Measurements from ENCODE around the gene CRABP1.
A peak's percentile ranks its signal among the peaks of the same experiment; 100 is the strongest.

Gene CRABP1

DNA sequence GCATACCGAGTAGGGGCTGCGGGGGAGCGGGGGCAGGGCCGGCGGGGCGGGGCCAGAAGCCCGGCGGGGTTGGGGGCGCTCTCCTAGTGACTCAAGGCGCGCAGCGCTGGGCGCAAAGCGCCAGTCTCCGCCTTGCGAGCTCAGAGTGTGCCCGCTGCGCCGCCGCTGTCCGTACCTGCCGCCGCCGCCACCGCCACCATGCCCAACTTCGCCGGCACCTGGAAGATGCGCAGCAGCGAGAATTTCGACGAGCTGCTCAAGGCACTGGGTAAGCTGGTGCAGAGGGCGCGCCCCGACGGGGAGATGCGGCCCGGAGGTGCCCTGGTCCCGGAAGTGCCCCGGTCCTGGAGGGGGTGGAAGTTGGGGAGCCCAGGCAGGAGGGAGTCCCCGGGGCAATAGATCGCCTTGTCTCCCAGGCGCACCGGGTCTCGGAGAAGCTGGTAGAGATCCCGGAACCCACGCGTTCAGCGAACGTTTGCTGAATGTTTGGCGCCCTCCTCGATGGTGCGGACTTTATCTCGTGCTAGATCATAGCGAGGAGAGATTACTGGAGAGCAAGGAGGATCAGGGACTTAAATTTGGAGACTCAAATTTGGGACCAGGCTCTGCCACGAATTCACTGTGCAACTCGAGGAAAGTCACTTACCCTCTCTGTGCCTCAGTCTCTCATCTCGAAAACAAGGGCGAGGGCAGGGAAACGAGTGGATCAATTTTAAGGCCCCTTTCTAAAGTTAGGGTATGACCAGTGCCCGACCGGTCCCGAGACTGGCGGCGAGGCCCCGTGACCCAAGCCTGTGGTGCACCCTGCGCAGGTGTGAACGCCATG is at the start of gene CRABP1:
CRABP1 (plus strand) TSS at position 123 of the 826 bp plus-strand sequence; CDS start at position 199, 76 bp downstream.
- peak; percentile 33 for DNase-seq
- in situ Hi-C loops (cut with MboI; ENCODE audit: low pct_unique_long_range_greater_than_20kb, low sequenced_read_pairs): loop anchor here (25.0 kb wide), 1 partner anchor 103 kb away; the partner anchor contains the start of gene ACSBG1

DNA sequence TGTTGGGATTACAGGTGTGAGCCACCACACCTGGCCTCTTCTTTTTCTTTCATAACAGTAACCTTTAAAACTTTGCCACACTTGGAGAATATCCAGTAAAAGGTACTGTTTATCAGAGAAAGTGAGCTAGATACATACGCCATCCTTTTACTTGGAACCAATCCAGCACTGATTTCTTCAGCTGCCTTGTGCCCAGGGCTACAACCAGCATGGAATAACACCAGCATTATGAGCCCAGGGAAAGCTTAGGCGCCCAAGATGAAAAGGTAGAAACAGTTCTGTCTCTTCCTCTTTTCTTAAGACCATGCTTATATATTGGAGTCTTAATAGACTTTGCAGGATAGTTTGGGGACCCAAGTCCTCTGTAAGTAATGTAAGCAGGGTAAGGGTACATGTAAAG is 49.1 kb upstream of the CRABP1 start:
- DNase-seq: no peak
- in situ Hi-C loops (cut with MboI; ENCODE audit: low pct_unique_long_range_greater_than_20kb, low sequenced_read_pairs): no loop called here

DNA sequence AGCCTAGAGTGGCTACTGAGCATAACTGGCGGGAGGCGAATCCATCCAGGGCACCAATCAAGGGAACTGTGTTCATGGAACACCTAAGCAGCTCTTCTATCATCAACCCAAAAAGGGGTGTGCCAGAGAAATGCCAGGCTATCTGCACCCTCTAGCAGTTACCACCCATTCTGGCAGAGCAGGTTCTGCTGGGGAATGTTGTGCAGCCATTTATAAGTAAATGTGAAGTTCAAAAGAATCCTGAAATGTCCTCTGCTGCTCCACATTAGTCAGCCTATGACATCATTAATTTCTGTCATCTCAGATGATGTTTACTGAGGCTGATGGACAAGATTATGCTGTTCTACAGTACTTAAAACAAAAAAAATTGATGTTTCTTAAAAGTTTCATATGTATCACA is 48.5 kb upstream of the CRABP1 start:
- in situ Hi-C loops (cut with MboI; ENCODE audit: low pct_unique_long_range_greater_than_20kb, low sequenced_read_pairs): no loop called here
- no peak for DNase-seq

DNA sequence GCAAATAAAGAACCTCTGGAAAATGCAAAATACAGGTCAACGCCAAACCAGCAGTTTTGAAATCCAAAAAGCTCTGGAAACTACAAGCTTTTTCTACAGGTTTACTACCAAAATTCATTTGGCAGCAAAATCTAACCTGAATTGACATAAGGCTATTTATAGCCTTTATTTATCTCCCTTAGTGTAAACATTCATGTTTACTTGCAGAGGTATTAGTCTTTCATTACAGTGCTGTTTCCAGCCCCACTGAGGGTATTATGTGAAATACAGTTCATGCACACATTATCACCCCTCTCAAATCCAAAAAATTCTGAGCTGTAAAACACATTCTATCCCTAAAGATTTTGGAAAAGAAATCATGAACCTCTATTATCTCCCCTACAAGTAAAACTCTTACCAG is 47.9 kb upstream of the CRABP1 start:
- DNase-seq: no peak
- in situ Hi-C loops (cut with MboI; ENCODE audit: low pct_unique_long_range_greater_than_20kb, low sequenced_read_pairs): no loop called here

DNA sequence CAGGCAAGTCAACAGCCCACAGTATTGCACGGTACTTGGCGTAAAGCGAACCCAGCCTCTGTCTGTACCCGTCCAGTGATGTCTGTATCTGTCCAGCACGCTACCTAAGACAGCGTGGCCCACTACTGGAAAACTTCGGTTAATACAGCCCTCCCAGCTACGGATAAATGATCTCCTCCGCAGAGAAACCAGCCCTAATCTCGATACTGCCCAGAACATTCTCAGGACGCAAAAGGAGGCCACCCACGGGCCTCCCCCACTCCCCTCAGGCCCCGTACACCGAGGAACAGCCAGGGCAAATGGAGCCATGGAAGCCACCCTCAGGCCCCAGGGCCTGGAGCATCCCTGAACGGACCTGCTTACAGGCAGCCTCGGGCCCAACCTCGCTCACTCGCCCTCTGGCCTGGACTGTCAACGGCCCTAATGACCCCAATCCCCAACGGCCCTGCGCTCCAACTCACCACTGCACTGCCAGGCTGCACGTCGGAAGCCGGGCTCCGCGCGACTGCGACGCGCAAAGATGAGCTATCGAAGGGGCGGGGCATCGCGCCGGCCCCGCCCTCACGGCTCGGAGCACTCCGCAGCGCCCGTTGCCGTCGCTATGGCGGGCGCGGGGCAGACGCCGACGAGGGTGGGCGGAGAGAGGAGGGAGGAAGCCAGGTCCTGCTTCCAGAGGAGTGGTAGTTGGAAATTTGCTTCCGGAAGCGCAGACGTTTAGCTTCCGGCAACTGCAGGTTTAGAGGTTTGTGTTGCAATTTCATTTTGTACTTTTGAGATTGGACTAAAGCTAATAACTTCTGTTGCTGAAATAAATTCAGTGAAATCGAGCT is 40.8 kb upstream of the CRABP1 start, which contains the start of gene SKIC8:
SKIC8 (minus strand) TSS at position 509 of the 830 bp plus-strand sequence. CDS start 3,923 bp downstream, outside the sequence.
- peak; percentile 99 for DNase-seq
- in situ Hi-C loops (cut with MboI; ENCODE audit: low pct_unique_long_range_greater_than_20kb, low sequenced_read_pairs): no loop called here

DNA sequence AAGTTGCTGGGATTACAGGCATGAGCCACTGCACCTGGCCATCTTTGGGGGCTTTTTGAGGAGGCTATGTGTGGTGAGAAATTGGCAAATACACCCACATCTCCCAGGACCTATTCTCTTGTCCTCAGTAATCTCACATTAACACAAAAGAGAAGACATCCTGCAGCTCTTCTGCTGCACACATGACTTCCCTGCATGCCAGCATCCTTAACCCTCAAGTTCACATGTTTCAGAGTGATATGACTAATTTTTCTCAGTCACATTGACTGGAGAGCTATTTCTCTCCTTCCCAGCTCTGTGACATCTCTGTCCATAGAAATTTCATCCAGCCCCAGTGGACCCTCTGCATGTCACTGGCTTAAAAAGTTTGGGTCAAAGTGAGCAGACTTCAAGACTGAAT is 38.8 kb upstream of the CRABP1 start:
- in situ Hi-C loops (cut with MboI; ENCODE audit: low pct_unique_long_range_greater_than_20kb, low sequenced_read_pairs): loop anchor here (25.0 kb wide), 1 partner anchor 111 kb away; no protein-coding TSS in a partner anchor
- DNase-seq: no peak

DNA sequence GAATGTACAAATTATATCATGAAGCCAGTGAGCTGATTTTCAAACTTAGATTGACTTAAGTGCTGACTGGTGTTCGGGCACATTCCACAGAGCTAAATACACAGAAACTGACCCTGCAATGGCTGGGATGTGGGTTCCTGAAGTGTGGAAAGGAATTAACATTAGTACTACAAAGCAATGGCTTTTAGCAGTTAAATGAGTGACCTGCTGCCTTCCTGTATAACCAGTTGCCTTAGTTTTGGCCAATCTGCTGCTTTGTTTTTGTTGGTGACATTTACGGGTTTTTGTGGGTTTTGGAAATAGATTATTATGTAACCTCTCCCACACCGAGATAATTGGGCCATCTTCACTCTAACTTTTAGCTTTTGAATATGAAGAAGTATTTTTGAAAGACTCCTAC is 38.3 kb upstream of the CRABP1 start:
- DNase-seq: peak; percentile 77
- in situ Hi-C loops (cut with MboI; ENCODE audit: low pct_unique_long_range_greater_than_20kb, low sequenced_read_pairs): loop anchor here (25.0 kb wide), 1 partner anchor 110 kb away; no protein-coding TSS in a partner anchor

DNA sequence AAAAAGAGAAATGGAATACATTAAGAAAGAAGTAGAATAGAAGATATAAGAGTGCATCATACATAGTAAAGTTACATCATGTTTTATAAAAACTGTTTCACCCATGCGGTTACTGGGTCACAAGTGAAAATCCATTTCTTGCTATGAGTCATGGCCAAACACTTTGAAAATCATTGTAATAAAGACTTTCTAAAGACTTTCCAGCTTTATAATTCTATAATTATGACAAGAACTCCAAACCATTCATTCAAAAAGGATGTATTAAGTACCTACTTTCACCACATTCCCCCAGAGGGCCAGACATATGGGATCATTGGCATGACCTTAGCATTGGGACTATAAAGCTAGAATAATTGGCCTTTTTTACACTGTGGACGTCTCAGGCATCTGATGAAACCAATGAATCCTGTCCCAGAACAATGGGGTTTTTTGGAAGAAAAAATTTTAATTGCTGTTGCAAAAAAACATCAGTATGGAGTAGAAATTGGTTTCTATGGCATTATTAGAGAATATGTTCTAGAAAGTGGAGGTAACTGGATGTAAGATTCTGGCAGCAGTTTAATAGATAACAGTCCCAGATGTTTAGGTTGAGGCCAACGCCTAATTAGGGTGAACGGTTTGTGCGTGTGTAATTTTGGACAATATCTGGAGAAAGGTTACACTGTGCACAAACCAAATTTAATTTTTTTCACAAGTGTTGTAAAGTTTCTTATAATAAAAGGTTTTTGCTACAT is 37.4 kb upstream of the CRABP1 start:
- in situ Hi-C loops (cut with MboI; ENCODE audit: low pct_unique_long_range_greater_than_20kb, low sequenced_read_pairs): loop anchor here (25.0 kb wide), 1 partner anchor 110 kb away; no protein-coding TSS in a partner anchor
- DNase-seq: no peak

DNA sequence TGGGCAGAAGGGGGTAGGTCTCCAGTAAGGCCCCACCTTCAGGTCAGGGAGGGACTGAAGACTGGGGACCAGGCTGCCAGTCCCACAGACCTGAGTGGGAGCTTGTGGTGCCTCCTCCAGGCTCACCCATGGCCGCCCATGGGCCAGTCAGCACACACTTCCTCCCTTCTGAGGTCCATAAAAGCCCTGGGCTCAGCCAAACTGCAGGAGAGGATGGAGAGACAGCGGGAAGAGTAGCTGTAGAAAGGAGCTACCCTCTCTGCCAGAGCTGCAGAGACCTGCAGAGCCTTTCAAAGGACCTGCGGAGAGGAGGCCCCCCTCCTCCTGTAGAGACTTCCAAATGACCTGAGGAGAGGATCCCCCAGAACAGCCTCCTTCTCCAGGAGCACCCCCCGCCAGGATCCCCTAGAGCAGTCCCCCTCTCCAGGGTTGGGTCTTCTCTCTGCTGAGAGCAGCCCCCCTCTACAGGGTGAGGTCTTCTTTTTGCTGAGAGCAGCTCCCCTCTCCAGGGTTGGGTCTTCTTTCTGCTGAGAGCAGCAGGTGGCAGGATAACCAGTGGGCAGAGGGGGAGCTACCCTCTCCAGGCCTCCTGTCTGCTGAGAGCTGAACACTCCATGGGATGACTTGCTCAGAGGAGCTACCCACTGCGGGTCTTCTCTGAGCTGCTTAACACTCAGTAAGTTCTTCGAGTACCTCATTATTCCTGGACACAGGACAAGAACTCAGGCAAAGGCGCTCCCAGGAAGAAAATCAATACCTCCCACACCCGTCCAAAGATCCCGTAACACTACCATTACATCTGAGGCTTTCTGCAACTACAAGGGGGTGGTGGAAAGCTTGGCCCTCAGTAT is 35.7 kb upstream of the CRABP1 start:
- in situ Hi-C loops (cut with MboI; ENCODE audit: low pct_unique_long_range_greater_than_20kb, low sequenced_read_pairs): loop anchor here (25.0 kb wide), 1 partner anchor 108 kb away; no protein-coding TSS in a partner anchor
- no peak for DNase-seq

DNA sequence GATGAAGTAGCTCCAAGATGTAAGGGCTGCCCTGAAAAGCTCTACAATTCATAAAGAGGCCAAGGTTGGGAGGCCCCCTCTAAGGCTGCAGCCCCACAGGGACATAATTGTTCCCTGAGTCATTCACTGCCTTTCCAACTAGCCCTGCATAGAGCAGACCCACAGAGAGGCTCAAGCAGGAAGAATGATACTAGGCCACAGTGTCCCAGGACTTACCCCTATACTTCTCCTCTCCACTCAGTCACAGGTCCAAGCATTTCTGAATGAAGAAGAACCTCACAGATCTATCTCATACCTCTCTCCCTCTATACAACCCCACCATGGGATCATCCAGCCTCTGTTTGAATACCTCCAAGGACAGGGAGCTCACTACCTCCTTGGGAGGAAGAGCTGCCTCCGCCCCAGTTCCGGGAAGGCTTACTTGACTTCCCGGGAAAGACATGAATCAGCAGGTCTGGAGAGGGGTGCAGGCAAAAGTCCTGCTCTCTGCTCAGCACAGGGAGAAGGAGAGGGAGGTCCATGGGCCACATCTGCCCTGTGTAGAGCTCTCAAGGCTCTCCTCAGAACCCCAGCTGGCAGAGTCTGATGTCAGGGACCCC is 33.9 kb upstream of the CRABP1 start:
- no peak for DNase-seq
- in situ Hi-C loops (cut with MboI; ENCODE audit: low pct_unique_long_range_greater_than_20kb, low sequenced_read_pairs): loop anchor here (25.0 kb wide), 1 partner anchor 106 kb away; no protein-coding TSS in a partner anchor

DNA sequence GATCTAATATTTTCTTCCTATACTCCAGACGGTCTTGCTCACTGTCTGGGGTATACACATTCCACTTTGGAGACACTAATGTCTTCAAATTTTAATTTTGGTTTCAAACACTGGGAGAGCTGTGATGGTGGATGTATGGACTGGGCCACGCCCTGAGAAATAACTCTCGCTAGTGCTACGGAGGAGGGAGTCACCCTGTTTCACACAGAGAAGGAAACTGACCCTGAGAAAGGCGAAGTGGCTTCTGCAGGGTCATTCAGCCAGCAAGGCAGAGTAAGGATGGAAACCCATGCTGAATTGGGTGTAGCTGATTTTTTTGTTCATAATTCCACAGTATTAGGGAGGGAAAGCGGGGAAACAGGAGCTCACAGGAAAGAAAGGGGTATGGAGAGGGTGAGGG is 32.2 kb upstream of the CRABP1 start:
- in situ Hi-C loops (cut with MboI; ENCODE audit: low pct_unique_long_range_greater_than_20kb, low sequenced_read_pairs): loop anchor here (25.0 kb wide), 1 partner anchor 104 kb away; no protein-coding TSS in a partner anchor
- DNase-seq: no peak

DNA sequence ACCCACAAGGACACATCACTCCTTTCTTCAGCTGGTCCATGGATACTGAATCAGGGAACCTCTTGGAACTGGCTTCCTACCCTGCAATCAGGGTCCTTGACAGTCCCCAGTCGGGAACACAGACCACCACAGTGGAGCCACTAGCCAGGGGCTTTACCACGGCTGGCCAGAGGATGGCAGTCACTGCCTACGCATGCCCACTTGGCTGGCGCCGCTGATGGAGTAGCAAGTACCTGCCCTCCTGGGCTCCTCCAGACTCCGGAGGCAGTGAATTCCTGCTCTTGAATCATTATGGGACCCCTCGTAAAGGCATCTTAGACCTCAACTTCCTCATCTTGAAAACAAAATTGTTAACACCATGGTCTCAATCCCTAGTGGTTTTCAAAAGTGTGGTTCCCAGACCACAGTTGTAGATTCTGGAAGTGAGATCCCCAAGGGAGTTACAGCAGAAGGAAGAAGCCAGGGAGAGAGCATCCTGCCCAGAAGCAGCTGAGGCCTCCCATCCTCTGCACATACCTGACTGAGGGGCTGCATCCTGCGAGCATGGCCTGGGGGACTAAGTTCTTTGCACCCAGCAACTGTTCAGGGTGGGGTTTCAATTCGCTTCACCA is 31.6 kb upstream of the CRABP1 start:
- in situ Hi-C loops (cut with MboI; ENCODE audit: low pct_unique_long_range_greater_than_20kb, low sequenced_read_pairs): loop anchor here (25.0 kb wide), 1 partner anchor 104 kb away; no protein-coding TSS in a partner anchor
- DNase-seq: peak; percentile 85

DNA sequence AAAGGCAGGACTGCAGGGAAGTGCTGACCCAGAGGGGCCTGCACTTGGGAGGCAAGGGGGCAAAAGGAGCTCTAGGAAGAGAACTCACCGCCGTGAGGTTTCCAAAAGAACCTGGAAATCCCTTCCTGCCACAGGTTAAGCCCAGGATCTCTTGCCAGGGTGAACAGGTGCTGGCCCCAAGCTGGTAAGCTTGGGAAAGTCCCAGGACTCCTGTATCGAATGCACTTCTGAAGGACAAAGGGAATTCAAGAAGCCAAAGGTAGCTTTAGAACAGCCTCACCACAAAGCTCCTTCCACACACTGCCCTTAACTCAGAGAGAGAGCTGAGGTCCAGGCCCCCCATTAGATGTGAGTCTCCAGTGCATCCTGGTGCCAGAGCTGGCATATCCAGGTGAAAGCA is 28.9 kb upstream of the CRABP1 start:
- no peak for DNase-seq
- in situ Hi-C loops (cut with MboI; ENCODE audit: low pct_unique_long_range_greater_than_20kb, low sequenced_read_pairs): loop anchor here (25.0 kb wide), 1 partner anchor 101 kb away; no protein-coding TSS in a partner anchor

DNA sequence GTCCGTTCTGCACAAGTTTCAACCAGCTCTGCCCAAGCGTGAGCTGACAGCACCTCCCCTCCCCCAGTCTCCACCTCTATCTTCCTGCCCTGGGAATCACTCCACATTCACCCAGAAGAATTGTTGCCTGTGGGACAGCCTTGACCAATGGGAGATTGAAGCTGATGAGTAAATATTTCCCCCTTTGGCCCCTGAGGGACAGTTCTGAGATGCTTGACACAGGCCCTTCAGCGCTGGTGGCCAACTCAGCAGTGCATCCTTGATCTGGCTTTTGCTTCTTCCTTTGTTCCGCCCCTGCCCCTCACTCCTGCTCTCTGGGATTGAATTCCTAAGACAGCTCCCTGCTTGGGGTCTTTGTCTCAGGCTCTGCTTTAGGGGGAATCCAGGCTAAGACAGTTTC is 27.6 kb upstream of the CRABP1 start:
- in situ Hi-C loops (cut with MboI; ENCODE audit: low pct_unique_long_range_greater_than_20kb, low sequenced_read_pairs): loop anchor here (25.0 kb wide), 1 partner anchor 100 kb away; no protein-coding TSS in a partner anchor
- DNase-seq: no peak

DNA sequence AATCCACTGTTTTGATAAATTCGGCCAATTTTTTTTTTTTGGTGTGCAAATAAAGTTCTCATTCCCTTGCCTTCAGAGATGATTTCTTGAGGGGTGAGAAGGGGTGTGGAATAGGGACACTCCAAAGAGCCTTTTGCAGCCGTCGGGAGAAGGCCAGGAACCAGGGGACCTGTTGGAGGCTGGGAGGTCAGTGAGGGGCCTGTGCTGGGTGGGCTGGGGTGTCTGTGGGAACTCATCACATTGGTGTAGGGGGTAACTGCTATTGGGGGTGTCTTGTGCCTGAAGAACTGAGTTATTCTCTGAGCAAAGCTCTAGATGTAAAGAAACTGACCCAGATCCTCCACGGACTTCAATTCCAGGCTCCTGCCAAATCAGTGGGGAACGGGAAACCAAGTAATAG is 27.2 kb upstream of the CRABP1 start:
- in situ Hi-C loops (cut with MboI; ENCODE audit: low pct_unique_long_range_greater_than_20kb, low sequenced_read_pairs): loop anchor here (25.0 kb wide), 1 partner anchor 99 kb away; no protein-coding TSS in a partner anchor

DNA sequence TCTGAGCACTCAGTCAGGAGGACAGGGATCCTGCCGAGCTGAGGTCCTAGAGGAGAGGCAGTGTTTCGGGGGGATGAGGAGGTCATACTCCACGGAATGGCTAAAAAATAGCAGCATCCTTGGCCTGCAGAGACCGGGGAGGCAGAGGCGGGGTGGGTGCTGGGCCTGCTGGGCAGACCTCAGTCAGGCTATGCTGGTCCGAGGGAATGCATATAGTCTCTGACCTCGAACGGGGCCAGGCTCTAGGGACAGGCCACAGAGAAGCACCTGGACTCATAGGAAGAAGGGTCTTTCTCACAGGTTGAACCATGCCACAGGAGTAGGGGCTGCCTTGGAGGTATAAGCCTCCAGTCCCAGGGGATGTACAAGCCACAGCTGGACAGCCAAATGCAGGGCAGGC is 26.8 kb upstream of the CRABP1 start:
- in situ Hi-C loops (cut with MboI; ENCODE audit: low pct_unique_long_range_greater_than_20kb, low sequenced_read_pairs): loop anchor here (25.0 kb wide), 1 partner anchor 99 kb away; no protein-coding TSS in a partner anchor
- DNase-seq: no peak

More for the DNA sequence above, 27.2 kb upstream of the CRABP1 start:
- no peak for DNase-seq

DNA sequence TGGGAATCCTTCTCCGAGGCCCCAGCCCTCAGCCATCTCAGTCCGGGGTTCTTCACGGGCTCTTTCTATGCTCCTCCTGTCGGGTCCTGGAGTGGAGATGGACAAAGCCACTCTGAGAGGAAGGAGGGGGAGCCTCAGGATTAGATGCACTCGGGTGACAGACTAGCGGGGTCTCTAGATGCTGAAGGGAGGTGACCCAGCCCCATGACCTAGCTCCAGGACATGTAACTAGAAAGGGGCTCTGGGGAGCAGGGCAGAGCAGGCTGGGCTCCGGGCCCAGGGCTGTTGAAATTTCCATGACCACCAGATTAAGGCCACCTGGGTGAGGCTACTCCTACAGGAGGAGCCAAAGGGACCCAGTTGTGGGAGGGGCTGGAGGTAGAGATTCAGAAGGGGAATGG is 26.0 kb upstream of the CRABP1 start:
- no peak for DNase-seq
- in situ Hi-C loops (cut with MboI; ENCODE audit: low pct_unique_long_range_greater_than_20kb, low sequenced_read_pairs): loop anchor here (25.0 kb wide), 1 partner anchor 98 kb away; no protein-coding TSS in a partner anchor
